NCI-H2081 (cell line): ENCODE data around the gene ITSN2.
"Not testable (repeated sequence)": the region's sequence is repeated elsewhere in the genome, so short reads cannot be mapped to it uniquely, and the experiment has no call there.

ENCODE experiments used
- DNase-seq, 2 experiments: peaks; one replicate each; lab custom pipeline; 2025; lab: John Stamatoyannopoulos, UW

Gene ITSN2

GRCh38 chr2:24363301-24363700, 3.0 kb upstream of the ITSN2 start:
- DNase-seq: no peak

GRCh38 chr2:24362253-24362652, 1.9 kb upstream of the ITSN2 start:
- no peak for DNase-seq

- DNase-seq: no peak
Observed at GRCh38 chr2:24360963-24361330, 611 bp upstream of the ITSN2 start.

GRCh38 chr2:24359129-24360049, 947 bp downstream of the ITSN2 start:
- peak; percentile 45 to 68 for DNase-seq

- DNase-seq: not testable (repeated sequence)
Observed at GRCh38 chr2:24357767-24358166, 2.6 kb downstream of the ITSN2 start.

GRCh38 chr2:24357115-24357514, 3.2 kb downstream of the ITSN2 start:
- DNase-seq: not testable (repeated sequence)

GRCh38 chr2:24354957-24355356, 5.4 kb downstream of the ITSN2 start:
- DNase-seq: no peak

GRCh38 chr2:24354395-24354794, 5.9 kb downstream of the ITSN2 start:
- no peak for DNase-seq

- no peak for DNase-seq
Observed at GRCh38 chr2:24353973-24354372, 6.4 kb downstream of the ITSN2 start.

- DNase-seq: no peak
Observed at GRCh38 chr2:24353364-24353763, 7.0 kb downstream of the ITSN2 start.

- no peak for DNase-seq
Observed at GRCh38 chr2:24352664-24353063, 7.7 kb downstream of the ITSN2 start.

- no peak for DNase-seq
Observed at GRCh38 chr2:24351981-24352380, 8.4 kb downstream of the ITSN2 start.

GRCh38 chr2:24351627-24351938, 8.8 kb downstream of the ITSN2 start:
- DNase-seq: no peak

GRCh38 chr2:24350826-24351626, 9.3 kb downstream of the ITSN2 start:
- no peak for DNase-seq

- no peak for DNase-seq
Observed at GRCh38 chr2:24349097-24349496, 11.2 kb downstream of the ITSN2 start.

- no peak for DNase-seq
Observed at GRCh38 chr2:24345937-24346336, 14.4 kb downstream of the ITSN2 start.

GRCh38 chr2:24343225-24343882, 17.0 kb downstream of the ITSN2 start:
- no peak for DNase-seq

GRCh38 chr2:24342110-24342910, 18.0 kb downstream of the ITSN2 start:
- no peak for DNase-seq

- no peak for DNase-seq
Observed at GRCh38 chr2:24339856-24340262, 20.5 kb downstream of the ITSN2 start.

GRCh38 chr2:24339098-24339497, 21.2 kb downstream of the ITSN2 start:
- not testable (repeated sequence) for DNase-seq

- no peak for DNase-seq
Observed at GRCh38 chr2:24337890-24338289, 22.4 kb downstream of the ITSN2 start.

- DNase-seq: no peak
Observed at GRCh38 chr2:24336811-24337210, 23.5 kb downstream of the ITSN2 start.
